HL-60/S4 treated with retinoic acid at 250 ng/mL for 4 days and 3 days (cell line): ENCODE results near the gene SNRNP70.

Experiments used
- in situ Hi-C: fragments of 300-500 bp; cut with MboI; formaldehyde crosslinking; loops from 2 replicates; pipeline ENCODE4 v1.7.0; 2022; ENCODE audit warnings: low sequenced_read_pairs

Gene SNRNP70

GRCh38 chr19:49098795-49099194 is 13.5 kb downstream of the SNRNP70 start:
- in situ Hi-C loops, result loop anchor here (10.0 kb wide), 1 partner anchor 106 kb away; no protein-coding TSS in a partner anchor

- in situ Hi-C loops, result no loop called here
Observed at GRCh38 chr19:49101160-49101559, 15.9 kb downstream of the SNRNP70 start.

- in situ Hi-C loops, result no loop called here
Observed at GRCh38 chr19:49102303-49102702, 17.1 kb downstream of the SNRNP70 start.

- in situ Hi-C loops, result no loop called here
Observed at GRCh38 chr19:49103331-49104085, 18.3 kb downstream of the SNRNP70 start.

GRCh38 chr19:49104229-49104864 is 19.1 kb downstream of the SNRNP70 start:
- in situ Hi-C loops, result no loop called here

GRCh38 chr19:49106648-49107135 is 21.4 kb downstream of the SNRNP70 start:
- in situ Hi-C loops, result no loop called here

GRCh38 chr19:49107625-49108459 is 22.6 kb downstream of the SNRNP70 start:
- in situ Hi-C loops, result no loop called here

GRCh38 chr19:49109051-49109450 is 23.8 kb downstream of the SNRNP70 start:
- in situ Hi-C loops, result no loop called here

- in situ Hi-C loops, result no loop called here
Observed at GRCh38 chr19:49109569-49110233, 24.4 kb downstream of the SNRNP70 start.

GRCh38 chr19:49110567-49110966 is 25.3 kb downstream of the SNRNP70 start:
- in situ Hi-C loops, result no loop called here

- in situ Hi-C loops, result no loop called here
Observed at GRCh38 chr19:49111218-49111998, 26.2 kb downstream of the SNRNP70 start.

GRCh38 chr19:49113762-49114629 is 28.7 kb downstream of the SNRNP70 start, which contains the start of gene LIN7B:
Gene LIN7B, plus strand, starts transcription at chr19:49114370. Its CDS starts 35 bp downstream, at chr19:49114405.
- in situ Hi-C loops, result no loop called here

GRCh38 chr19:49114630-49115363 is 29.5 kb downstream of the SNRNP70 start:
- in situ Hi-C loops, result no loop called here

GRCh38 chr19:49116544-49116943 is 31.3 kb downstream of the SNRNP70 start:
- in situ Hi-C loops, result no loop called here

GRCh38 chr19:49117677-49118564 is 32.7 kb downstream of the SNRNP70 start:
- in situ Hi-C loops, result no loop called here

- in situ Hi-C loops, result no loop called here
Observed at GRCh38 chr19:49118565-49119410, 33.5 kb downstream of the SNRNP70 start, which contains the start of gene C19orf73. Gene C19orf73, minus strand, starts transcription at chr19:49119143. Its CDS starts 121 bp downstream, at chr19:49119022.
